ENCODE measurements around the gene SHANK1. TPM values are rescaled to one million over a fixed set of nuclear protein-coding genes. Genes with fewer than 3 reads are reported as not detected.
A peak's percentile ranks its signal among the peaks of the same experiment; 100 is the strongest.

SHANK1 gene
- total and polyA plus RNA-seq, 2 of the 13 experiments (the other 11 are each of a cell fraction or from before 2014, with no cell fraction given) = not detected

GRCh38 chr19:50729894-50730293, 10.3 kb upstream of the SHANK1 start:
- H3K4me1 ChIP-seq (ENCODE audit: insufficient read depth, low read length) = no peaks in the 10 kb centered on the region
- in situ Hi-C loops (cut with HindIII; ENCODE audit: extremely low pct_ligation_motif_present, low pct_unique_long_range_greater_than_20kb) (no loop called here), intact Hi-C loops (cut with micrococcal nuclease; ENCODE audit: unreplicated experiment) (no loop called here)
- H4K20me1 ChIP-seq (ENCODE audit: insufficient read depth, low read length) = no peaks in the 10 kb centered on the region
- no peak overlapping the region for H3K27ac ChIP-seq (ENCODE audit: extremely low read length, insufficient read depth, low read length)
- H3K4me3 ChIP-seq (replicated peaks in 1 of 3; ENCODE audit: insufficient read depth in 1 of 3, low read depth in 2 of 3, low read length in 3 of 3) = no peak overlapping the region
- ChIA-PET CTCF (ENCODE audit: low intra/inter-chr PET ratio, low total read pairs) (no interaction called here), POLR2A (no interaction called here)
- no peak overlapping the region for H3K9ac ChIP-seq (ENCODE audit: insufficient read depth, low read depth, low read length)
- no peaks in the 10 kb centered on the region for H3K36me3 ChIP-seq (replicated peaks in 1 of 2; ENCODE audit: control insufficient read depth in 1 of 2, insufficient read depth in 2 of 2, low read length in 2 of 2)
- ATAC-seq = no peak
- DNase-seq (ENCODE audit: low spot score) = no peak
- BruUV-seq (replicated peaks) = no TSS peak
- H3K27me3 ChIP-seq (ENCODE audit: control insufficient read depth in 1 of 2, insufficient read depth in 2 of 2, low read length in 2 of 2) = peaks cover 3 to 19% of the 10 kb centered on the region in 2 experiments; a peak in 4 of 5 replicates
- WGBS (ENCODE audit: low lambda C conversion rate) = 44% methylated on average over 5 of the region's 5 CpGs
- H3K9me3 ChIP-seq (ENCODE audit: low read length) = no peaks in the 10 kb centered on the region
- FAIRE-seq = no peak
- no peaks in the 10 kb centered on the region for H3K79me2 ChIP-seq (ENCODE audit: insufficient read depth, low read length)
- TF ChIP-seq ZNF251 (CRISPR knock-in tag; IDR thresholded peaks at IDR 0.05) = no peak
- no peak for TF ChIP-seq ISX (CRISPR knock-in tag; conservative IDR thresholded peaks at IDR 0.05)
- TF ChIP-seq, protein P1, sequence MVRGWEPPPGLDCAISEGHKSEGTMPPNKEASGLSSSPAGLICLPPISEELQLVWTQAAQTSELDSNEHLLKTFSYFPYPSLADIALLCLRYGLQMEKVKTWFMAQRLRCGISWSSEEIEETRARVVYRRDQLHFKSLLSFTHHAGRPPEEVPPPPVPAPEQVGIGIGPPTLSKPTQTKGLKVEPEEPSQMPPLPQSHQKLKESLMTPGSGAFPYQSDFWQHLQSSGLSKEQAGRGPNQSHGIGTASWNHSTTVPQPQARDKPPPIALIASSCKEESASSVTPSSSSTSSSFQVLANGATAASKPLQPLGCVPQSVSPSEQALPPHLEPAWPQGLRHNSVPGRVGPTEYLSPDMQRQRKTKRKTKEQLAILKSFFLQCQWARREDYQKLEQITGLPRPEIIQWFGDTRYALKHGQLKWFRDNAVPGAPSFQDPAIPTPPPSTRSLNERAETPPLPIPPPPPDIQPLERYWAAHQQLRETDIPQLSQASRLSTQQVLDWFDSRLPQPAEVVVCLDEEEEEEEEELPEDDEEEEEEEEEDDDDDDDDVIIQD (CRISPR knock-in tag; IDR thresholded peaks at IDR 0.05; ENCODE audit: low read depth) = no peak
- no peak overlapping the region for H2AFZ ChIP-seq (ENCODE audit: low read length)
- H3K4me2 ChIP-seq (ENCODE audit: low read depth, low read length) = no peak overlapping the region

GRCh38 chr19:50728084-50728737, 8.6 kb upstream of the SHANK1 start:
- H3K4me3 ChIP-seq (replicated peaks in 1 of 3; ENCODE audit: insufficient read depth in 1 of 3, low read depth in 2 of 3, low read length in 3 of 3) = no peak overlapping the region; a peak in 1 of 6 replicates
- no peaks in the 10 kb centered on the region for H3K9me3 ChIP-seq (ENCODE audit: low read length)
- no peak for FAIRE-seq
- H3K27ac ChIP-seq (ENCODE audit: extremely low read length, insufficient read depth, low read length) = no peak overlapping the region
- H3K4me2 ChIP-seq (ENCODE audit: low read depth, low read length) = no peak overlapping the region
- H2AFZ ChIP-seq (ENCODE audit: low read length) = no peak overlapping the region
- H4K20me1 ChIP-seq (ENCODE audit: insufficient read depth, low read length) = no peaks in the 10 kb centered on the region
- H3K9ac ChIP-seq (ENCODE audit: insufficient read depth, low read depth, low read length) = no peak overlapping the region
- no peaks in the 10 kb centered on the region for H3K4me1 ChIP-seq (ENCODE audit: insufficient read depth, low read length)
- H3K79me2 ChIP-seq (ENCODE audit: insufficient read depth, low read length) = no peaks in the 10 kb centered on the region
- BruUV-seq (replicated peaks) = no TSS peak
- H3K36me3 ChIP-seq (replicated peaks in 1 of 2; ENCODE audit: control insufficient read depth in 1 of 2, insufficient read depth in 2 of 2, low read length in 2 of 2) = no peaks in the 10 kb centered on the region
- peaks cover 9 to 30% of the 10 kb centered on the region in 2 experiments for H3K27me3 ChIP-seq (ENCODE audit: control insufficient read depth in 1 of 2, insufficient read depth in 2 of 2, low read length in 2 of 2)
- ATAC-seq = no peak
- TF ChIP-seq, protein P2, sequence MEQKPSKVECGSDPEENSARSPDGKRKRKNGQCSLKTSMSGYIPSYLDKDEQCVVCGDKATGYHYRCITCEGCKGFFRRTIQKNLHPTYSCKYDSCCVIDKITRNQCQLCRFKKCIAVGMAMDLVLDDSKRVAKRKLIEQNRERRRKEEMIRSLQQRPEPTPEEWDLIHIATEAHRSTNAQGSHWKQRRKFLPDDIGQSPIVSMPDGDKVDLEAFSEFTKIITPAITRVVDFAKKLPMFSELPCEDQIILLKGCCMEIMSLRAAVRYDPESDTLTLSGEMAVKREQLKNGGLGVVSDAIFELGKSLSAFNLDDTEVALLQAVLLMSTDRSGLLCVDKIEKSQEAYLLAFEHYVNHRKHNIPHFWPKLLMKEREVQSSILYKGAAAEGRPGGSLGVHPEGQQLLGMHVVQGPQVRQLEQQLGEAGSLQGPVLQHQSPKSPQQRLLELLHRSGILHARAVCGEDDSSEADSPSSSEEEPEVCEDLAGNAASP (CRISPR knock-in tag; IDR thresholded peaks at IDR 0.05; ENCODE audit: borderline replicate concordance) = no peak
- TF ChIP-seq GABPA (IDR thresholded peaks at IDR 0.05; ENCODE audit: low read depth, low read length) (no peak), GABPA (CRISPR knock-in tag; IDR thresholded peaks at IDR 0.05; ENCODE audit: low read depth) (0 out of 2 replicates have a peak, but pooled peaks have one; percentile 12), IRX3 (CRISPR knock-in tag; IDR thresholded peaks at IDR 0.05; ENCODE audit: borderline replicate concordance, low read depth) (no peak), GABPB1 (CRISPR knock-in tag; IDR thresholded peaks at IDR 0.05) (peak; percentile 34; the same call in 1 of the 2 replicates), THAP11 (CRISPR knock-in tag; IDR thresholded peaks at IDR 0.05) (peak; percentile 81), ZNF143 (CRISPR knock-in tag; IDR thresholded peaks at IDR 0.05) (peak; percentile 50)
- in situ Hi-C loops (cut with HindIII; ENCODE audit: extremely low pct_ligation_motif_present, low pct_unique_long_range_greater_than_20kb) = no loop called here
- POLR2A ChIA-PET = no interaction called here
- peak; percentile 20 for DNase-seq (ENCODE audit: low spot score)
- CTCF ChIA-PET (ENCODE audit: low intra/inter-chr PET ratio, low total read pairs) = no interaction called here
- intact Hi-C loops (cut with micrococcal nuclease; ENCODE audit: unreplicated experiment) = no loop called here
- 18% methylated on average over 20 of the region's 39 CpGs for WGBS (ENCODE audit: low lambda C conversion rate)

Measured in HepG2 (cell line).